SKM-1 treated with dmso at 0.1 percent for 144 hours (cell line): ENCODE results near the gene CIT.
"Not testable (repeated sequence)": the region's sequence is repeated elsewhere in the genome, so short reads cannot be mapped to it uniquely, and the experiment has no call there.

Experiments
- DNase-seq: peaks from one replicate; lab custom pipeline; 2025; ENCODE audit not compliant: unreplicated experiment; lab: John Stamatoyannopoulos, UW

CIT gene

DNA sequence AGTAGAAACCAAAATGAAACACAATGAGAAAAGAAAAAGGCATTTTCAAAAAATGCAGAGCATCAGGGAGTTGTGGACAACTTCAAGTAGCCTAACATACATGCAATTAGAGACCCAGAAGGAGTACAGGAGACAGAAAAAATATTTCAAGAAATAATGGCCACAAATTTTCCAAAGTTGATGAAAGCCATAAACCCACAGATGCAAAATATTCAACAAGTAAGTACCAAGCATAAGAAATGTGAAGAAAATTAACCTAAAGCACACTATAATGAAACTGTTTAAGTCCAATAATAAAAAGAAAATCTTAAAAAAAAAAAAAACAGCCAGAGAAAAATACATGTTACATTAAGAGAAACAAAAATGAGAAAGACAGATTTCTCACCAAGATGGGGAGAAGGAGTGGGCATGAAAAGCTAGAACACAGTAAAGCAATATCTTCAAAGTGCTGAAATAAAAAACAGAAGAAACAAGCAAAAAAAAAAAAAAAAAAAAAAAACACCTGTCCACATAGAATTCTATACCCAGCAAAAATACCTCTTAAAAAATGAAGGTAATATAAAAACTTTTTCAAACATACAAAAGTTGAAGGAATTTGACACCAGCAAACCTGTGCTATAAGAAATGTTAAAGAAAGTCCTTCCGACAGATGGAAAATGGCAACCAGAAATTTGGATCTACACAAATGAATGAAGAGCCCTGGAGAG, 132.1 kb downstream of the CIT start:
- no peak for DNase-seq

DNA sequence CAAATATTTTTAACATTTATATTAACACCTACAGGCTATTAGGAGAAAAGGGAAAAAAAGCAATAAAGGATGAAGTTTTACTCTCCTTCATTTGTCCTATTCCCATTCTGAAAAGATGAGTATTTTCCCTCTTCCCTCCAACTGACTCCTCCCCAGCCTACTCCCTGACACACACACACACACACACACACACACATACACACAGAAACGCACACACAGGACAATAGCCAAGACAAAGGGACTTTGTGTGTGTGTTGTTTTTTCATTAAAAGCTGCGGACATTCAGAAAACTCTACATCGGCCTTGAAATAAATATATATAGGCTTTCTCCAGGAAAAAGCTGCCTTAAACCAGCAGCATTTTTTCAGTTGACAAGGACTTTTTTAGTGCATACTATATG, 134.4 kb downstream of the CIT start:
- DNase-seq: no peak

DNA sequence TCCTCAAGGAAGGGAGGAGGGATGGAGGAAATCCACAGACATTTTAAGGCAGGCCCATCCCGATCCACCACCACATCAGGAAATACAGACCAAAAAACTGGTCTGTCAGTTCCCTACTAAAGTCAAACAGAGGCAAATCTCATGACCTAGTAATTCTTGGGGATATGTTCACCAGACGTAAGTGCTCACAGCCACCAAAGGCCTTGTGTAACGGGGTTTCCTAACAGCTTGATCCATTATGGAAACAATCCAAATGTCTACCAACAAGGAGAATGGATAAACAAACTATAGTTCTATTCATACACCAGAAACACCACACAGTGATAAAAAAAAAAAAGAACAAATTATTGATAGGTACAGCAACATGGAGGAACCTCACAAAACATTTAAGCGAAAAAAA, 136.3 kb downstream of the CIT start:
- DNase-seq: no peak

DNA sequence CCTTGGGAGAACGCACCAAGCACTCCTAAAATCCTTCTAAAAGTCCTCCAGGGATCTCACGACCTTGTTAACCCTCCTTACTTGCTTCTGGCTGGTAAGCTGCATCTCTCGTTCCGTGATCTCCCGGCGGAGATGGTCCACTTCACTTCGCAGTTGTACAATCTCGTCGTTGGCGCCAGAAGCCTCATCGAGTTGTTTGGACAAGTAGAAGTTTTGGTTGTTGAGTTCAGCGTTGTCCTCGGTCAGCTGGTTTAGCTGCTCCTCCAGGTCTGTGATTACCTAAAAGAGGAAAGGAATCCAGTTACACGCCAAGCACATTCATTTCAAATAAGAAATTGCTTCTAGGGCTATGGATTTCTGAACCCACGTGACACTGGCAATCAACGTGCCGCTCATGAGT, 142.0 kb downstream of the CIT start:
- no peak for DNase-seq

- DNase-seq: no peak
These were observed 146.7 kb downstream of the CIT start for GRCh38 chr12:119730381-119730780.

GRCh38 chr12:119729871-119730270, 147.2 kb downstream of the CIT start:
- no peak for DNase-seq

DNA sequence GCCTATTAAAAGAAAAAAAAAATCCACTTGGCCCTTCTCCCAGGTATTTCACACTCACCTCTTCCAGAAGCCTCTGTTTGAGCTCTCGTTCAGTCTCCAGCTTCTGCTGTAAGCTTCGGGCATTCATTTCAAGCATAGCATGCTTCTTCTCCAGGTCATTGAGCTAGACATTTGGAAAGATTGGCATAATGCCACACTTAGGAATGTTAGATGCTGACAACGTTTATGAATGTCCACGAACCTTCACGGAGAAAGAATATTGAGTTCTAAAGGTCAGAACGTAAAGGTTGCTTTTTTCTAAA, 148.7 kb downstream of the CIT start:
- no peak for DNase-seq

DNA sequence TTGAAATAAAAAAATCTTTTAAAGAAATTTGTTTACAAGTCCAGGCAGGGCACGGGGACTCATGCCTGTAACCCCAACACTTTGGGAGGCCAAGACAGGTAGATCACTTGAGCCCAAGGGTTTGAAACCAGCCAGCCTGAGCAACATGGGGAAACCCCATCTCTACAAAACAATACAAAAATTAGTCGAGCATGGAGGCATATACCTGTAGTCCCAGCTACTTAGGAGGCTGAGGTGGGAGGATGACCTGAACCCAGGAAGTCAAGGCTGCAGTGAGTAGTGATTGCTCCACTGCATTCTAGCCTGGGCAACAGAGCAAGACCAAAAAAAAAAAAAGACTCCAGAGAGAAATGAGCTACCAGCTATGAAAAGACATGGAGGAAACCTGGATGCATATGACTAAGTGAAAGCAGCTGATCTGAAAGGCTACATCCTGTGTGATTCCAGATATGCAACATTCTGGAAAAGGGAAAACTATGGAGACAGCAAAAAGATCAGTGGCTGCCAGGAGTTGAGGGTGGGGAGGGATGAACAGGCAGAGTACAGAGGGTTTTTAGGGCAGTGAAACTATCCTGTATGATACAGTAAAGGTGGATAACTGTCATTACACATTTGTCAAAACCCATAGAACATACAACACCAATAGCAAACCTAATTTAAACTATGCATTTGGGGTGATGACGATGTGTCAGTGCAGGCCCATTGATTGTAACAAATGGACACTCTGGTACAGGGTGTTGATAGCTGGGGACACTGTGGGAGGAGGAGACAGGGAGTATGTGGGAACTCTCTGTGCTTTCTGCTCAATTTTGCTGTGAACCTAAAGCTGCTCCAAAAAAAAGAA, 149.3 kb downstream of the CIT start:
- DNase-seq: no peak

DNA sequence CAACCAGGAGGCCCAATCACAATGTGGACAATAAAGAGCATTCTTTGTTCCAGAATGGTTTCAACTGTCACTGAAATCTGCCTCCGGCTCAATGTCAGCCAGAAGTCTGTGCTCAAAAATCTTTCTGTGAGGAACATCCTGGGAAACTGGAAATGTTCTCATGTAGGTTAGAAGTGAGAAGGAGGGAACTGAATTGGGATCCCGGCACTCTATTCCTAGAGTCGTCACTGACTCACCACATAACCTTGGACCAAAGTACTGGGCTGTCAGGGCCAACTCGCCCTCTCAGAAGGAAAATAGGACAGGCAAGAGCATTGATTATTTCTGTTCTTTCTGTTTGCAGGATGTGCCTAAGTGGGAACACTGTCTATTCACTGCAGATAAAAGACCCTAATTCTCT, 151.6 kb downstream of the CIT start:
- DNase-seq: no peak

DNA sequence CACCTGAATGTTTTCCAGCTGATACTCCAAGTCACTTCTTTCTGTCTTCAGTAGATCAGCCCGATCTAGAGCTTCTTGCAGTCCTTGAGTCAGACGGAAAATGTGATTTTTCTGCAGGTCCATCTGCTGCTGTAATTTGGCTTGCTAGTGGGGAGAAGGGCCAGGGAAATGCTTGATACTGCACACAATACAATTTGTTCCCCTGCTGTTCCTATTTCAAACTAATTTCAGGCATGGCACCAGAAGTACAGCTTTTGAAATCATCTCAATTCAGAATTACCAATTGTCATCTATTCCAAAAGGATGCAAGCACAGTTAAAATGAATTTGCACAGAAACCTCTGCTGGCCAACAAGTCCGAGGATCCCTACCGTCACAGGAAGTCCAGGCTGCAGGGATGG, 155.8 kb downstream of the CIT start:
- no peak for DNase-seq

GRCh38 chr12:119720349-119720748, 156.8 kb downstream of the CIT start:
- DNase-seq: no peak

GRCh38 chr12:119718141-119718540, 159.0 kb downstream of the CIT start:
- DNase-seq: no peak

DNA sequence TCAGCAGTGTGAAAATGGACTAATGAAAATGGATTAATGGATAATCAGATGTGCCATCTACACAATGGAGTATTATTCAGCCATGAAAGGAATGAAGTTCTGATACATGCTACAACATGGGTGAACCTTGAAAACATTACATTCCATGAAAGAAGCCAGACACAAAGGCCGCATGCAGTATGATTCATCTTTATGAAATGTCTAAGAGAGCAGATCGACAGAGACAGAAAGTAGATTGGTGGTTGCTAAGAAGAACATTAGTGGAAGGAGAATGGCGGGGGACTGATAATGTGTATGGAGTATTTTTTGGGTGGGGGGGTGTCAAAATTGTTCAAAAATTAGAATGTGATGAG, 161.9 kb downstream of the CIT start:
- no peak for DNase-seq

- no peak for DNase-seq
These were observed 162.4 kb downstream of the CIT start for GRCh38 chr12:119714614-119715267.

DNA sequence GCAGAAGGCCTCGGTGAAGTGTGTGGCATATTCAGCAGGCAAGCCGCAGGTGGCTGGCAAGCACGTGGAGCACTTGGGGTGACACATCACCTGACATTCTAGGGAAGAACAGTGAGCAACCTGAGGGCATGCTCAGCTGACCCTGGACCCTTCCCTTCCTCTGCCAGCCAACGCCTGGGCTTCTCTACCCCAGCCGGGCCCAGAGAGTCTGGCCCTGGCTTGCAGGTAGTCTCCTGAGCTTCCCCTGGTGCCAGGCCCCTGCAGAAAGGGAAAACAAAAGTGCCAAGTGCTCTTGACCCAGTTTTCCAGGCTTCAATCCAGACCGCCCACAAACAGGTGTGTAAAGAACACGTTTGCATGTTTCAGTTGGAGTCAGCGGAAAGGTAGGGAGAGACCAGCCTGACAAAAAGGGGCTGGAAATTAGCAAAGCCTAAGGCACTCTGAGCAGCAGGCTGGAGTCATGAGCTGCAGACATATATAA, 163.5 kb downstream of the CIT start:
- DNase-seq: no peak

- no peak for DNase-seq
These were observed 164.4 kb downstream of the CIT start for GRCh38 chr12:119712721-119713120.

- DNase-seq: no peak
These were observed 165.4 kb downstream of the CIT start for GRCh38 chr12:119711693-119712092.

DNA sequence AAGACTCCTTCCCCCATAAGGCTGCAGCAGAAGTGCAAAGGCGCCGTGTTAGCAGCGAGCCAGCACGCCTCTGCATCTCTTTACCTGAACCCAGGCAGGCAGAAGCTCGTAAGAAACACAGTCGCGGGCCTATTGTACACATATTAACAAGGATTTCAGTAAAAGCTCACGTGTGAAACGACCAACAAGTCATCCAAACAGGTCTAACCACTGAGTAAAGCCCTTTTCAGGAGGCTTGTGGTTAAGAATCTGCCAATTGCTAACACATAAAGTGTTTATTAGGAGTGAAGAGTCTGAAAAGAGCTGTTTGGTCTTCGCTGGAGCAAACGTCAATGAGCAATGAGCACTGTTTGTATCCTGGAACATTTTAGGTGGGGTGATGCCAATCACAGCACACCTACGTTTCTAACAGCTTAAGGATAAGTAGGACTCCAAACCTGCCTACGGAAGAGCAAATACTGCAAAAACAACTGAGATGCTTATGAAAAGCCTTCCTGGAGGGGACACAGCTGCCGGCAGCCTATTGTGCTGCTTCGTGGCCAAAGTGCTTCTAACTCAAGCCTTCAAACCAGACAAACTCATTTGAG, 166.1 kb downstream of the CIT start:
- DNase-seq: no peak

DNA sequence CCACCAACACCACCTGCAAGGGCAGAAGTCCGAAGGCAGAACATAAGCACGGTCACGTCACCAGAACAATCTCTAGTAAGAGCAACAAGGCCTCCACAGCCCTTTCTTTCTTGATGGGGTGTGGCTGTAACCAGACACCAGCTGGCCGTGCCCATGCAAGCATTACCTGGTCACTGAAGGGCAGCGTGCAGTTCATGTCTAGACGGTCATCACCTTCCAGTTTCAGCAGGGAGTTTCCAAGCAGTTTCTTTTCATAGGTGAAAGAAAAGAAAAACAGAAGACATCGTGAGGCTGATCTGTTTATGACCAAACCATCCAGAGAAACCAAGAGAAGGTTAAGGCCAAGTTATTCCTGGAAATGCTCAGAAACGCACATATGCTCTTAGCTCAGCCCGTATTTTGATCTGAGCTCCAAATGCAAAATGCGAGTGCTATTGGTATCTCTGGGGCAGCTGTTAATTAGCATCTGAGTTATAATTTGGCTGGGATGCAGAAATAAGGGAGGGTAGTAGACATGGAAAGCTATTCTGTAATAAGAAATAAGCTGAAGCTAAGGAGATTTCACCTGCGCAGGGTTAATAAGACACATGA, 166.7 kb downstream of the CIT start:
- no peak for DNase-seq

DNA sequence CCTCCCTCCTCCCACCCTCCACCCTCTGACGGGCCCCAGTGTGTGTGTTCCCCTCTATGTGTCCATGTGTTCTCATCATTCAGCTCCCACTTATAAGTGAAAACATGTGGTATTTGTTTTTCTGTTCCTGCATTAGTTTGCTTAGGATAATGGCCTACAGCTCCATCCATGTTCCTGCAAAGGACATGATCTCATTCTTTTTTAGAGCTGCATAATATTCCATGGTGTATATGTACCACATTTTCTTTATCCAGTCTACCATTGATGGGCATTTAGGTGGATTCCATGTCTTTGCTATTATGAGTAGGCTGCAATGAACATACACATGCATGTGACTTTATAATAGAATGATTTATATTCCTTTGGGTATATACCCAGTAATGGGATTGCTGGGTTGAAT, 170.7 kb downstream of the CIT start:
- not testable (repeated sequence) for DNase-seq

GRCh38 chr12:119705182-119705581, 171.9 kb downstream of the CIT start:
- no peak for DNase-seq
